Measurements from ENCODE around the gene NR3C2.

Gene NR3C2

GRCh38 chr4:148255344-148255720, 186.9 kb downstream of the NR3C2 start:
- no peak for DNase-seq

DNA sequence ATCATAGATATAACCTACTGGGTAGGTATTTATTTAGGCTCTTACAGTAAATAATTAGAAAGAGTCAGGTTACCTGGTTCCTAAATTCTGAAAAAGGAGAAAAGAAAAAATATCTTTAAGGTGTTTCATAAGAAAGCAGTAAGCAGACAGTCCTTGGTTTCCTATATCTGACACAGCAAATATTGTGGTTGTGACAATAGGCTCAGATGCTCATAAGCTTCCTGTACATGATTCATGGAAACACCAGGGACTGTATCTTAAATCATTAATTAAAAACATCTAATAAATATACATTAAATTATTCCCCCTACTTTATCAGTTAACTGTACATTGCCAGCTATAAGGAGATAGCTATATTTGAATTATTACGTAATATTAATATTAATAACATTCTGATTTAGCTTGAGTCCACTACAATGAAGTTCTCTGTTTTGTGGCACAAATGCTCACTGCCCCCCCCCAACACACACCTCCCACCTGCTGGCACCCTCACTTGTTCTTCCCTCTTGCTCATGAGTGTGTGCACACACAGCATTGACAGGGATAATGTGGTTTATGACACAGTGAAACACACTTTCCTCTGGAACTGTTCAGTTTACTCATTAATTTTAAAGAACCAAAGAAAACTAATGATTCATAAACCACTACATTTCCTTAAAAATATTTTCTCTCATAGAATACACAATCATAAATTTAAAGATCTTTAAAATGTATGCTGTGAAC, 187.4 kb downstream of the NR3C2 start:
- DNase-seq, result no peak

- no peak for DNase-seq
Measured at GRCh38 chr4:148253768-148254167, 188.4 kb downstream of the NR3C2 start.

DNA sequence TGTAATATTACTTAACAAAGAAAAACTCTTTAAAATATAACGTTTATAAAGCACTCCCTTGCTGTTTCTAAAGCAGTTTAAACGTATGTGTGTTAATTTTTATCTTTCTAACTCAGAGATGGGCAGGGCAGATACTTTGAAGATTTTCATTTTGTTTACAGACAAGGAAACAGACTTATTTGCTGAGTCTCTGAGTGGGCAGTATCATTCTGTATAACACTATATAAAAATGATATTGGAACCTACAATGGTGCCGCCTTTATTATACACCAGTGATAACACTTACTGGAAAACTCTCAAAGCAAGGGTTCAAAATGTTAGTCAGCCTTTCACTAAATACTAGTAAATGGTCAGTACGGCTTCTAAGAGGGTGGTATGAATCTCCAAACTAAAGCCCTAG, 193.4 kb downstream of the NR3C2 start:
- no peak for DNase-seq

GRCh38 chr4:148245015-148245414, 197.2 kb downstream of the NR3C2 start:
- DNase-seq, result no peak

GRCh38 chr4:148243837-148244236, 198.4 kb downstream of the NR3C2 start:
- DNase-seq, result no peak

DNA sequence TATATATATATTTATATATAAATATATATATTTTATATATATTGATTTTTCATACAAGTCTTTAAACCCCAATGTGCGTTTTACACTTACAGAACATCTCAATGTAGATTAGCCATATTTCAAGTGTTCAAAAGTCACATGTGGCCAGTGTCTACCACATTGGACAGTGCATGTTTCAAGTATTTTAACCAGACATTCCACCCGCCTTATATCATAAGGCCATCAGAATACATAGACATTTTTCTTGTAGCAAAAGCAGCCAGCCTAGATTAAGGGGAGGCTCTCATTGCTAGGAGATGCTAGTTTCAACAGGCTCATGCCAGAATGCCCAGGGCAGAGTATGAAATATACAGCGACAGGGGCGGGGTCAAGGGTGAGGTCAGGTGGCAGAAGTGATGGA, 202.0 kb downstream of the NR3C2 start:
- no peak for DNase-seq

- no peak for DNase-seq
Measured at GRCh38 chr4:148239494-148239985, 202.7 kb downstream of the NR3C2 start.

- DNase-seq, result no peak
Measured at GRCh38 chr4:148238811-148239493, 203.3 kb downstream of the NR3C2 start.

- no peak for DNase-seq
Measured at GRCh38 chr4:148238086-148238485, 204.1 kb downstream of the NR3C2 start.

GRCh38 chr4:148235809-148236208, 206.4 kb downstream of the NR3C2 start:
- no peak for DNase-seq

- no peak for DNase-seq
Measured at GRCh38 chr4:148229798-148230197, 212.4 kb downstream of the NR3C2 start.

DNA sequence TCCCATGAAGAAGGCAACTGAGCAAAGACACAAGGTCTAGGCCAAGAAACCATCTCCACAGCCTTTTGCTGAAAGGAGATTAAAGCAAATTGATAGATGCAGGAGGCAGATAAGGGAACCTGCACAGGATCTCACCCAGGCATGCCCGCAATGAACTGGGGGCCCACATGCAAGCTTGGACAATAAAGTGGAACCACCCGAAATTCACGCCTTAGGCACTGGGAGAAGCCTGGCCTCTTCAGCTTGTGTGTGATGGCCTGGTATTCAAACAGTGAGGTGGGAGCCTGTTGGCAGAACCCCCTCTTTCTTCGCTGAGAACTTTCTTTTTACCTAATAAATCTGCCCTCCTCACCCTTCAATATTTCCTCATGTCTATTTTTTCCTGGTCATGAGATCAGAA, 213.2 kb downstream of the NR3C2 start:
- no peak for DNase-seq

- no peak for DNase-seq
Measured at GRCh38 chr4:148227147-148227546, 215.1 kb downstream of the NR3C2 start.

DNA sequence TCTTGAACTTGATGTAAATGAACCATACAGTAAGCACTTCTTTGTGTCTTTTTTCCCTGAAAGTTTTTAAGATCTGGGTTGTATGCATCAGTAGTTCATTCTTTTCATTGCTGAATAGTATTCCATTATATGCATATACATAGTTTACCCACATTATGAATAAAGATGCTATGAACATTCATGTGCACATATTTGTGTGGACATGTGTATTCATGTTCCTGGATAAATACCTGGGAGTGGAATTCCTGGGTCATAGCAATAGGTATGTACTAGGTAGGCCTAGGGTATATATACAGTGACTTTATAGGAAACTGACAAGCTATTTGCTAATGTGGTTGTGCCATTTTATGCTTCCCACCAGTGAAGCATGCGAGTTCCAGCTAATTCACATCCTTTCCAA, 215.9 kb downstream of the NR3C2 start:
- DNase-seq, result no peak

GRCh38 chr4:148225639-148226038, 216.6 kb downstream of the NR3C2 start:
- no peak for DNase-seq

- no peak for DNase-seq
Measured at GRCh38 chr4:148224476-148224875, 217.7 kb downstream of the NR3C2 start.

DNA sequence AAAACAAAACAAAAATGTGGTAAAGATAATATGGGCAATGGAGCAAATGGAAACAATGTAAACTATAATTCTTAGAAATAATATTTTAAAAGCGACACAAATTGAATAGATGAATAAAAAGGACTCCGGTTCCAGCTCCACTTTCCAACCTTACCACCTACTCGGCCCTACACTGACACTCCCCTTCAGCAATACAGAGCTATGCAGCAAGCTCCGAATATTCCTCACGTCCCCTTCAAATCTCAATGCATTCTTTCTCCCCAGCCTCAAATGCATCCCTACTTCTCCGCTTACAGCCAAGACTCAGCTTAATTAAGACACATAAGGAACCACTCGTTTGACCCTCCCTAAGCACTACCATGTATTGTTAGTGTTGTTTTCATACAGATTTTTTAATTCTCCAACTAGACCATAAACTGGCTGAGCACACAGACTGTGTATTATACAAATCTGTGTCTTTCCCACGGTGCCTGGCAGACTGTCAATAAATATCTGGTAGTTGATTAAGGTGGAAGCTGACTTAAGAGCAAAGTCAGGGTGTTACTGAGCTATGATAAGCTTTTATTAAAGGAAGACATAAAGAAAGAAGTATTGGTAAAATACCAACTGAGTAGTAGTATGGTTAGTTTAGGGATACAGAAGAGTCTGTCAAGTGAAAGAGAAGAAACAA, 219.1 kb downstream of the NR3C2 start:
- DNase-seq, result no peak

DNA sequence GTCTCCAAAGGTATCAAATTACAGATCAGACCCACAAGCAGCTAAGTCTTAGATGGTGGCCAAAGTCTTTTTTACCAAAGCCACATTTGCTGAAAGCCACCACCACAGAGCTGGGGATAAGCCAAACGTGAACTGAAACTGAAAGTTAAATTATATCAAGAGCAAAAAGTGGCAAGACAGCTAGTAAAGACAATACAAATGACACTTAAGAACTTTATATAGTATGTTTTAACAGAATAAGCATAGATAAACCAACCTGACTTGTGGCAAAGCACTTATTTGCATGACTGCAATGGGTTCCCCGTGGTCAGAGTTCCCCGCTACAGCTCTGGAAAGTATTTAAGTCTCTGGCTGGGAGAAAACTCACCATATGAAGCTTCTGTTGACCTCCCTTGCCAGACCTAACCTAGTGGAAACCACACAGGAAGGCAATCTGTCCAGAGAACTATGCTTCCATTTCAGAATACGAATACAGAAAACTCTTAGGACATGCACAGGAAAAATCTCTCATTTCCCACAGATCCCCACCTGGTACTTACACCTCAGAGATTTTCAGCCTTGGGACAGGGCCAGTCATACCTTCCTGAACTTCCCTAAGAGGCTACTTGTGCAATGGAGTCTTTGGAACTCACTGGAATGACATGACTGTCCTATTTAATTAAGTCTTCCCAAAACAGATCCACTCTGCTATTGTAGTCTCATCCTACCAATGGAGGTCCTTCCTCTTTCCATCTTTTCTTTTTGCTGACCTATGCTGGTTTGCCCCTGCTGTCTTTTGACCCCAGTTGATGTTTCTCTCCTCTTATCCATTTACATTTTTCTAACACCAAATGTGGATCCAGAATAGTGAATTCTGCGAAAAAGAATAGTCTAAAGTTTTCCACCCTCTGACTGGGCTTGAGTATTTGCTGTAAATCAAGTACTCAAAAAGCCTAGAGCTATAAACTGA, 225.1 kb downstream of the NR3C2 start:
- no peak for DNase-seq

- DNase-seq, result no peak
Measured at GRCh38 chr4:148216321-148216720, 225.9 kb downstream of the NR3C2 start.

- DNase-seq, result no peak
Measured at GRCh38 chr4:148215202-148215601, 227.0 kb downstream of the NR3C2 start.

DNA sequence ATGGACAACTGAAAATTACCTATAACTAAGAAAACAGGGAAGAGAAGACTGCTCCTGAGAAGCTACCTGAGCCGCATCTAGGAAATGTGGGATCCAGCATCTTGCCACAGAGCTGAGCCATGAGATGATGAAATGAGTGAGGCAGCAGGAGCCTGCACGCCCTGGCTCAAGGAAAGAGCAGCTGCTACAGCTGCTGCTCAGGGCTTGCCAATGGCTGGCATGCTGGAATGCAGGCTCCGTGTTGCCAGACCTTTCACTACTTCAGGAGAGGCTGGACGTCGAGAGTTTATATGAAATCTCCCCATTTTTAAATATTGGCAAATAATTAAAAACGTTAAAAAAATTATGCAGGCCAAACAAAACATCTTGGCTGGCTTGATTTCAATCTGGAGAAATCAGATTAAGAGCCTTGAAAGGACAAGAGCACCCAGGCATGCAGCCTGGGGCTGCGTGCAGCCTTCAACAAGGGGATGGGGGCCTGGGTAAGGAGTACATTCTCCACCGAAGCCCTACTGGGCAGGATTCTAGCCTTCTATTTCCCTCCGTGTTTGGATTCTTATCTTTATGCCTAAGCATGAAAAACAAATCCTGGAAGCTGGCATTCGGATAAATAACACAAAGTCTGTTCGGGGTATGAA, 227.6 kb downstream of the NR3C2 start:
- no peak for DNase-seq
